Measurements from ENCODE around the gene EPHA2. TPM values are rescaled to one million over a fixed set of nuclear protein-coding genes. Genes with fewer than 3 reads are reported as not detected.

The EPHA2 gene
- total and polyA plus RNA-seq, 4 donors, result 17.5 to 35.6 (median 20.5) TPM

DNA sequence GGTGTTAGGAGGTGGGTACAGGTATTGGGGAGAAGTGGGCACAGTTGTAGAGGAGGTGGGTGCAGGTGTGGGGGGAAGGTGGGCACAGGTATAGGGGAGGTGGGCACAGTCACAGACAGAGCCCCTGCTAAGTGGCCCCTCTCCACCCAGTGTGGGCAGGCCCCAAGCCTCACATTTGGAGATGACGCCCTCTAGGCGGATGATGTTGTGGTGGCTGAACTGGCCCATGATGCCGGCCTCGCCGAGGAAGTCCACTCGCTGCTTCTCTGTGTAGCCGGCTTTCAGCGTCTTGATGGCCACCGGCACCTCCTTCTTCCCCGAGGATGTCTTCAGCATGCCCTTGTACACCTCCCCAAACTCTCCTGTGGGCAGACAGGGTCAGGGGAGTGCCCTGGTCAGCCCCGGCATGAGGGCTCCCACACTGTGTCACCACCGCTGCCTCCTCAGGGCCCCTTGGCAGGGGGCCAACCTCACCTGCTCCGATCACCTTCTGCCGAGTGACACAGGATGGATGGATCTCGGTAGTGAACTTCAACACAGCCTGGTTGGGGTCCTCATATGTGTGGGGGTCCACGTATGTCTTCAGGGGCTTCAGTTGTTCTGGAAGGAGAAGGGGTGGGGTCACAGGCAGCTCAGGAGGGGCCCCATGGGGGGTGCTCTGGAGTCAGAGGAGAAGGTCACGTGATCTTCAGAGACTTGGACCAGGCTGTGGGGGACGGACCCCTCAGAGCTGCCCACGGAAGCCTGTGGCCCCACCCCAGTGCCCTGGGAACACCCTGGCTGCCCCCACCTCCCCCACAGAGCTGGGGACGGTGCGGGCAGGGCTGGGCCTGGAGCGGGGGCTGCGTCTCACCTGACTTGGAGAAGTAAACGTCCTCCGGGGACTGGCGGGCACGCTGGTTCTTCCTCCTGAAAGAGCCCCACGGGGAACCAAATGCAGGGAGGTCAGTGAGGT lies 22.6 kb downstream of the EPHA2 start:
- H3K36me3 ChIP-seq (ENCODE audit: control insufficient read depth in 4 of 4, insufficient read depth in 4 of 4, low read length in 4 of 4), result peaks cover 0 to 81% (median 19%) of the 10 kb centered on the region in 4 donors
- no peak overlapping the region for H3K9ac ChIP-seq (ENCODE audit: insufficient read depth in 1 of 2, low read length in 2 of 2)
- no peak overlapping the region for H3K27ac ChIP-seq (ENCODE audit: low read depth in 1 of 2, low read length in 1 of 2)
- DNase-seq, result no peak
- TF ChIP-seq, protein P1, sequence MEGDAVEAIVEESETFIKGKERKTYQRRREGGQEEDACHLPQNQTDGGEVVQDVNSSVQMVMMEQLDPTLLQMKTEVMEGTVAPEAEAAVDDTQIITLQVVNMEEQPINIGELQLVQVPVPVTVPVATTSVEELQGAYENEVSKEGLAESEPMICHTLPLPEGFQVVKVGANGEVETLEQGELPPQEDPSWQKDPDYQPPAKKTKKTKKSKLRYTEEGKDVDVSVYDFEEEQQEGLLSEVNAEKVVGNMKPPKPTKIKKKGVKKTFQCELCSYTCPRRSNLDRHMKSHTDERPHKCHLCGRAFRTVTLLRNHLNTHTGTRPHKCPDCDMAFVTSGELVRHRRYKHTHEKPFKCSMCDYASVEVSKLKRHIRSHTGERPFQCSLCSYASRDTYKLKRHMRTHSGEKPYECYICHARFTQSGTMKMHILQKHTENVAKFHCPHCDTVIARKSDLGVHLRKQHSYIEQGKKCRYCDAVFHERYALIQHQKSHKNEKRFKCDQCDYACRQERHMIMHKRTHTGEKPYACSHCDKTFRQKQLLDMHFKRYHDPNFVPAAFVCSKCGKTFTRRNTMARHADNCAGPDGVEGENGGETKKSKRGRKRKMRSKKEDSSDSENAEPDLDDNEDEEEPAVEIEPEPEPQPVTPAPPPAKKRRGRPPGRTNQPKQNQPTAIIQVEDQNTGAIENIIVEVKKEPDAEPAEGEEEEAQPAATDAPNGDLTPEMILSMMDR (IDR thresholded peaks at IDR 0.05; ENCODE audit: control extremely low read depth, extremely low read depth), result no peak
- peaks cover 0 to 9% (median 0%) of the 10 kb centered on the region in 5 donors for H3K4me1 ChIP-seq (ENCODE audit: control insufficient read depth in 5 of 5, insufficient read depth in 5 of 5, low read length in 5 of 5)
- ATAC-seq (ENCODE audit: insufficient read depth, low FRiP score), result no peak
- H3K4me3 ChIP-seq, result no peak overlapping the region
- 82 to 84% methylated on average over 28 of the region's 28 CpGs for WGBS, 2 donors
- no peaks in the 10 kb centered on the region for H3K9me3 ChIP-seq (ENCODE audit: control insufficient read depth in 4 of 4, insufficient read depth in 3 of 4, low read length in 3 of 4)
- no peaks in the 10 kb centered on the region for H3K27me3 ChIP-seq (ENCODE audit: control insufficient read depth in 3 of 3, insufficient read depth in 3 of 3, low read length in 2 of 3)

DNA sequence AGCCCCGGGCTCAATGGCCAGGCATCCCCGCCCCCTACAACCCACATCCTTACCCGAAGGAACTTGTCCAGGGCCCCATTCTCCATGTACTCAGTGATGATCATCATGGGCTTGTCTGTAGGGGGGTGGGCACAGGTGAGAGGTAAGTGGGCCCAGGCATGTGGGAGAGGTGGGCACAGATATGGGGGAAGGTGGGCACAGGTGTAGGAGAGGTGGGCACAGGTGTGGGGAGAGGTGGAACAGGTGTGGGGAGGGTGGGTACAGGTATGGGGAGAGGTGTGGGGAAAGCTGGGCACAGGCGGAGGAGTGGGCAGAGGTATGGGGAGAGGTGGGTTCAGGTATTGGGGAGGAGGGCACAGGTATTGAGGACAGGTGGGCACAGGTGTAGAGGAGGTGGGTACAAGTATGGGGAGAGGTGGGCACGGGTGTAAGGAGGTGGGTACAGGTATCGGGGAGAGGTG lies 23.5 kb downstream of the EPHA2 start:
- ATAC-seq (ENCODE audit: insufficient read depth, low FRiP score) (no peak), DNase-seq (no peak)
- Histone ChIP-seq H3K9ac (ENCODE audit: insufficient read depth in 1 of 2, low read length in 2 of 2) (no peak overlapping the region), H3K4me3 (no peak overlapping the region), H3K4me1 (ENCODE audit: control insufficient read depth in 5 of 5, insufficient read depth in 5 of 5, low read length in 5 of 5) (peaks cover 0 to 9% (median 0%) of the 10 kb centered on the region in 5 donors), H3K27ac (ENCODE audit: low read depth in 1 of 2, low read length in 1 of 2) (no peak overlapping the region), H3K27me3 (ENCODE audit: control insufficient read depth in 3 of 3, insufficient read depth in 3 of 3, low read length in 2 of 3) (no peaks in the 10 kb centered on the region), H3K9me3 (ENCODE audit: control insufficient read depth in 4 of 4, insufficient read depth in 3 of 4, low read length in 3 of 4) (no peaks in the 10 kb centered on the region), H3K36me3 (ENCODE audit: control insufficient read depth in 4 of 4, insufficient read depth in 4 of 4, low read length in 4 of 4) (peaks cover 0 to 82% (median 15%) of the 10 kb centered on the region in 4 donors)
- WGBS, 2 donors, result 86 to 89% methylated on average over 6 of the region's 6 CpGs
- TF ChIP-seq, protein P1 (IDR thresholded peaks at IDR 0.05; ENCODE audit: control extremely low read depth, extremely low read depth), result no peak

DNA sequence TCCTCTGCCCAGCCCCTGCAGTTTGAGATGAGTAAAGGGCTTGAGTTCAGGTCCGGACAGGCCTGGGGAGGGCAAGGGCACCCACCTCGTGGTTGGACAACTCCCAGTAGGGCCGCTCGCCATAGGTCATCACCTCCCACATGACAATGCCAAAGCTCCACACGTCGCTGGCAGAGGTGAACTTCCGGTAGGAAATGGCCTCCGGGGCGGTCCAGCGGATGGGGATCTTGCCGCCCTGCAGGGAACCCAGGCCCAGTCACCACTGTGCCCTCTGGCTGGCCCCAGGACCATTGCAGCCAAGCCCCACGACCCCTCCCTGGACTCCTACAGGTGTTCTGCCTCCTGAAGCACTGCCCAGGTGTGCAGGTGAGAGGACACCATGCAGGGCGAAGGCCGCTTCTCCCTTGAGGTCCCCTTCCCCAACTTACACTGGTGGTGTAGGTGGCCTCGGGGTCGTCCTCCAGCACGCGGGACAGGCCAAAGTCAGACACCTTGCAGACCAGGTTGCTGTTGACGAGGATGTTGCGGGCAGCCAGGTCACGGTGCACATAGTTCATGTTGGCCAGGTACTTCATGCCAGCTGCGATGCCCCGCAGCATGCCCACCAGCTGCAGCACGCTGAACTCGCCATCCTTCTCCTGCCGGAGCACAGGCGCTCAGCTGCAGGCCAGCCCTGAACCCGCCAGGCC lies 24.1 kb downstream of the EPHA2 start:
- Histone ChIP-seq H3K4me1 (ENCODE audit: control insufficient read depth in 5 of 5, insufficient read depth in 5 of 5, low read length in 5 of 5) (peaks cover 0 to 9% (median 0%) of the 10 kb centered on the region in 5 donors), H3K4me3 (no peak overlapping the region), H3K9me3 (ENCODE audit: control insufficient read depth in 4 of 4, insufficient read depth in 3 of 4, low read length in 3 of 4) (no peaks in the 10 kb centered on the region), H3K9ac (ENCODE audit: insufficient read depth in 1 of 2, low read length in 2 of 2) (no peak overlapping the region), H3K36me3 (ENCODE audit: control insufficient read depth in 4 of 4, insufficient read depth in 4 of 4, low read length in 4 of 4) (peaks cover 0 to 85% (median 15%) of the 10 kb centered on the region in 4 donors), H3K27me3 (ENCODE audit: control insufficient read depth in 3 of 3, insufficient read depth in 3 of 3, low read length in 2 of 3) (no peaks in the 10 kb centered on the region), H3K27ac (ENCODE audit: low read depth in 1 of 2, low read length in 1 of 2) (no peak overlapping the region)
- 86 to 92% methylated on average over 28 of the region's 28 CpGs for WGBS, 2 donors
- DNase-seq (no peak), ATAC-seq (ENCODE audit: insufficient read depth, low FRiP score) (no peak)
- TF ChIP-seq, protein P1 (IDR thresholded peaks at IDR 0.05; ENCODE audit: control extremely low read depth, extremely low read depth), result no peak

Measured in lung (tissue), 12 donors.